Epithelial cell of esophagus (primary cell): Measurements from ENCODE around the gene ROBO1.

Experiments used
- DNase-seq: peaks from one replicate; pipeline ENCODE4 v3.0.0; 2010; ENCODE audit warnings: low read depth
- H3K4me3 ChIP-seq: 2 replicates; pipeline ENCODE4 v1.5.1; 2011; ENCODE audit warnings: mild to moderate bottlenecking, low read length, control low read depth
- TF ChIP-seq, protein P1 (sequence below): IDR thresholded peaks from 2 replicates; pipeline ENCODE4 v1.5.1; 2011; ENCODE audit warnings: low read depth, mild to moderate bottlenecking, low read length, control low read depth, inconsistent platforms; ENCODE audit not compliant: insufficient read depth; ENCODE audit errors: missing control alignments

Gene ROBO1

DNA sequence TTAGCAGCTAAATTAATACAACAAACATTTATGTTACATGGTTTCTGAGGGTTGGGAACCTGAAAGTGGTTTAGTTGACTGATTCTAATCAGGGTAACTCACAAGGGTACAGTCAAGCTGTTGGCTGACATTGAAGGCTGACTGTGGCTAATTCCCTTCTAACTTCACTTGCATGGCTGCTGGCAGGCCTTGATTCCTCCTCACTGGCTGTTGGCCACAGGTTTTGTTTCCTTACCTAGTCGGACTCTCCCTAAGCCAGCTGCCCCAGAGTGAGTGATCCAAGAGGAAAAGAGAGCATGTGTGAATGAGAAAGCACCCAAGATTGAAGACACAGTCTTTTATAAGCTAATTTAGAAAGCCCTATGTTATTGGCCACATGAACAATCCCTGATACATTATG, 700.1 kb downstream of the ROBO1 start:
- TF ChIP-seq, protein P1, sequence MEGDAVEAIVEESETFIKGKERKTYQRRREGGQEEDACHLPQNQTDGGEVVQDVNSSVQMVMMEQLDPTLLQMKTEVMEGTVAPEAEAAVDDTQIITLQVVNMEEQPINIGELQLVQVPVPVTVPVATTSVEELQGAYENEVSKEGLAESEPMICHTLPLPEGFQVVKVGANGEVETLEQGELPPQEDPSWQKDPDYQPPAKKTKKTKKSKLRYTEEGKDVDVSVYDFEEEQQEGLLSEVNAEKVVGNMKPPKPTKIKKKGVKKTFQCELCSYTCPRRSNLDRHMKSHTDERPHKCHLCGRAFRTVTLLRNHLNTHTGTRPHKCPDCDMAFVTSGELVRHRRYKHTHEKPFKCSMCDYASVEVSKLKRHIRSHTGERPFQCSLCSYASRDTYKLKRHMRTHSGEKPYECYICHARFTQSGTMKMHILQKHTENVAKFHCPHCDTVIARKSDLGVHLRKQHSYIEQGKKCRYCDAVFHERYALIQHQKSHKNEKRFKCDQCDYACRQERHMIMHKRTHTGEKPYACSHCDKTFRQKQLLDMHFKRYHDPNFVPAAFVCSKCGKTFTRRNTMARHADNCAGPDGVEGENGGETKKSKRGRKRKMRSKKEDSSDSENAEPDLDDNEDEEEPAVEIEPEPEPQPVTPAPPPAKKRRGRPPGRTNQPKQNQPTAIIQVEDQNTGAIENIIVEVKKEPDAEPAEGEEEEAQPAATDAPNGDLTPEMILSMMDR, result no peak
- no peak for DNase-seq
- H3K4me3 ChIP-seq, result no peak overlapping the region

DNA sequence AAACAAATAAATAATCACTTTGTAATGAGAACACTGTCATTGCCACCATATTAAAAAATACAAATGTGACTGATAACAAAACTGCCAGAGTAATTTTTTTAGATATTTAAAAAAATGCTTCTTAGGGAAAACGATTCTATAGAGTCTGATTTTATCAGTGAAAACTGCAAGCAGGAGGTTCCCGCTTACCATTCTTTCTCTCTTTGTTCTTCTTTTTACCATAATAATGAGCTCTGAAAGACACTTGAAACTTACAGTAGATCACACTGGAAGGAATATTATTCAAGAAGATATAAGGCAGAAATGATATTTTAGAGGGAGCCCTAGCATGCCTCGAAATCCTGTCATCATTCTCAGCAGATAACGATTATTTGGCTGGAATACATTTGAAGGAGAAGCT, 701.3 kb downstream of the ROBO1 start:
- no peak for DNase-seq
- TF ChIP-seq, protein P1, result no peak
- H3K4me3 ChIP-seq, result no peak overlapping the region

DNA sequence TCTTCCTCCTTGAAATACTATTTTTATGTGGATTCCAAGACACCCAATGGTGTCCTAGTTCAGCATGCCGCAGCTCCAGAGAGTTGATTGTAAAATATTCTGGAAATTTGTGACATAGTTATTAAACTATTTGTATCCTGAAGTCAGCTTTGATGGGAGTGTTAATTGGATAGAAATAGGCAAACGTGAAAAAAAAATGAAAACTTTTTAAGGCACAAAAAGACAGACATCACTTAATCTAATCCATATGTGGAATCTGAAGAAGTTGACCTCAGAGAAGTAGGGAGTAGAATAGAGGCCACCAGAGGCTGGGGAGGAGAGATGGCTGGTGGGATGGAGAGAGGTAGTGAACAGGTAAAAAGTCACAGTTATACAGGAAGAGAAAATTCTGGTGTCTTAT, 704.2 kb downstream of the ROBO1 start:
- TF ChIP-seq, protein P1, result no peak
- DNase-seq, result no peak
- H3K4me3 ChIP-seq, result no peak overlapping the region

DNA sequence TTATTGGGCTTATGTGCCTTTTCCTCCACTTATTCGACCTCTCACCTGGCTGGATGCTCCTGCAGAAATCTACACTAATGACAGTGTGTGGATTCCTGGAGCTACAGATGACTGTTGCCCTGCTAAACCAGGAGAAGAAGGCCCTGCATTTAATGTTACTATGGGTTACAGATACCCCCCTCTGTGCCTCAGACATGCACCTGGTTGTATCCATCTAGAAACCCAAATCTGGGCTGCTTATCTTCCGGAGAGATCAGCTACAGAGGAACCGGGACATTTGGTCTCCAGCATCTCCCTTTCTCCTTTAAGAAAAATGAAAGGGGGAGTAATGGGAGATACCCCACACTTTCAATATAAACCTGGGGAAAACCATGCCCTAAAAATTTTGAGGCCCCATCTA, 710.0 kb downstream of the ROBO1 start:
- TF ChIP-seq, protein P1, result no peak

DNA sequence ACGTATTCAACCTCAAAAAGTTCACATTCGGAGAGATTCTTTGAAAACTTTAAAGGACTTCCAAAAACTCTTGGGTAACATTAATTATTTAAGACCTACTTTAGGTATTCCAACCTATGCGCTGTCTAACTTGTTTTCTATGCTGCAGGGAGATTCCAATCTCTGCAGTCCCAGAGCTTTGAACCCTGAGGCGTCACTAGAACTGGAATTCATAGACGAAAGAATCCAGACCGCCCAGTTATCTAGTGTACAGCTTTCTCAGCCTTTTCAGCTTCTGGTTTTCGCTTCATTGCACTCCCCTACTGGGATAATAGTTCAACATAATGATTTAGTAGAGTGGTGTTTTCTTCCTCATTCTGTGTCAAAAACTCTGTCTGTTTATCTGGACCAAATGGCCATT, 711.3 kb downstream of the ROBO1 start:
- TF ChIP-seq, protein P1, result no peak
- H3K4me3 ChIP-seq, result no peak overlapping the region
- DNase-seq, result no peak

More for the DNA sequence above, 710.0 kb downstream of the ROBO1 start:
- H3K4me3 ChIP-seq, result no peak overlapping the region
- no peak for DNase-seq

DNA sequence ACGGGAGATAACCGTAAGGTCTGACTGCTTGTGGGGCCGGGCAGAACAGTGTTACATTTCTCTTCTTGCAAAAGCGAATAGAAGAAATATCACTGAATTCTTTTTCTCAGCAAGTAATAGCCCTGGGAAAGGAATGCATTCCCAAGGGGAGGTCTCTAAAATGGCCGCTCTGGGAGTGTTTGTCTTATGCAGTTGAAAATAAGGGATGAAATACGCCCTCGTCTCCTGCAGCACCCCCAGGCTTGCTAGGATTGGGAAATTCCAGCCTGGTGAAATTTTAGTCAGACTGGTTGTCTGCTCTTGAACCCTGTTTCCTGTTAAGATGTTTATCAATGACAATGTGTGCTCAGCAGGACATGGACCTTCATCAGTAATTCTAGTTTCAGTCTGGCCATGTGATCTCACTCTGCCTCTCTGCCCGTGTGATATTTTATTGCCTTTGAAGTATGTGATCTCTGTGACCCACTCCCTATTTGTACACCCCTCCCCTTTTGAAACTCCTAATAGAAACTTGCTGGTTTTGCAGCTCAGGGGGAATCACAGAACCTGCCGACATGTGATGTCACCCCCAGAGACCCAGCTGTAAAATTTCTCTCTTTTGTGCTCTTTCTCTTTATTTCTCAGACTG, 715.6 kb downstream of the ROBO1 start:
- TF ChIP-seq, protein P1, result no peak
- no peak overlapping the region for H3K4me3 ChIP-seq
- no peak for DNase-seq

DNA sequence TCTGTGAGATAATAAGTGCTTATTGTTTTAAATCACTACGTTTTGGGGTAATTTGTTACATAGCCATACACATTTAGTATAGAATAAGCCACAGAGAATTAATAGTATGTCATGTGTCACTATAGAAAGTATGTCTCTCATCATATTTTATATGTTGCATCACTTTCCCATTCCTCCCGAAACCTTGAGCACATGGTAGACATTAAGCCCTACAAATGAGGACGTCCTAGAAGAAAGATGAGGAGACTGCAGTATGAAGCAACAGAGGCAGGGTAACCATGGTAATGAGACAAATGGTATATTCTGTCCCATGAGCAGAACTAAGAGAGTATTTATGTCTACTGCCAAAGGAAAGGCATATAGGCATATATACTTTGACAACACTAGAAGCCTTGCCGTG, 720.2 kb downstream of the ROBO1 start:
- TF ChIP-seq, protein P1, result no peak
- no peak for DNase-seq
- H3K4me3 ChIP-seq, result no peak overlapping the region
